HG02852 (cell line): ENCODE measurements around the gene STX16.

ENCODE experiments used
- ATAC-seq: cut with Tn5 transposase; IDR thresholded peaks from one replicate; pipeline ENCODE4 v1.9.1; 2021; ENCODE audit warnings: mild to moderate bottlenecking, moderate library complexity; ENCODE audit not compliant: unreplicated experiment

Gene STX16

DNA sequence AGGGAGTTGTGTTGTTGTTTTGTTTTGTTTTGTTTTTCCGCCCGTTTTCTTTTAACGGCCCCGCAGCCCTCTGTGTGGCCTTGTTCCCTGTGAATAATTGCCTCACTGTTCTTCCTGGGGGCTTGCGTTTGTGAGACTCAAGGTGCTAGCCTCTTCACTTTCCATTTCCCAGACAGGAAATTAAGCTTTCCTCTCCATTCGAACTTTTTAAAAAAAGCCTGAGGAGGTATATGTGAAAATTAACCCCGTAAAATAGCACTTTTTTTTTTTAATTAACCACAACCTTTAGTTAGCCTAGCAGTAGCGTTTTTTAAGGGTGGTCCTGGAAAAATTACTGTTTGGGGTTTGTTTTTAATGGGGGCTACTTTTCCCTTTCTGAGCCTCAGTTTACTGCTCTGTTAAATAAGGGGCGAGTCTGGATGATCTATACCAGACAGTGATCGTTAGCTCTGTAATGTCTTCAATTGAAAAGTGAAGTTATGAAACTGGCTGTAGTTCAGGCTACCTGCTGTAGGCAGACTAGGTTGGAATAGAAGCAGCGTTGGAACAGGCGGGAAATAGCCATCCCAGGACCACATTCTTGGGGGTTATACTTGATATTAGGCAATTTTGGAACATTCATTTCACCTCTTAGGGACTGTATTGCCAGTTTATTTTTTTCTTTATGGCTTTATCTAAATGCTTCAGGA lies 1.7 kb downstream of the STX16 start:
- ATAC-seq, result no peak

DNA sequence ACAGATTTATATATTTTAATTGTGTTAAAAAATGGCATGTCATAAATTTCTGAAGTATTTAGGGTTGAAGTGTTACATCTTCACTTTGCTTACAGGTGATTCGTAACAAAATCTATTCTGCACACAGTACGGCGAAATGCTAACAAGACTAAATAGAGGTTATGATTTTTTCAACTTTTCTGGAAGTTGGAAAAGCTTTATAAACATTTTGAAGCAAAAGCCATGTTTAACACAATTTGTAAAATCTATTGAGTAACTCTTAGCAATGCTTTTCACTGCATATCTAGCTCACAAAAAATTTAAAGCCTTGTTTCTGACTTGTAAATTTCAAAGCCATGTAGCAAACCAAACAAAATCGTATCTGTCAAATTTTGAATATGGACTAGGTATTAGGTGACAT lies 3.3 kb downstream of the STX16 start:
- ATAC-seq, result no peak

DNA sequence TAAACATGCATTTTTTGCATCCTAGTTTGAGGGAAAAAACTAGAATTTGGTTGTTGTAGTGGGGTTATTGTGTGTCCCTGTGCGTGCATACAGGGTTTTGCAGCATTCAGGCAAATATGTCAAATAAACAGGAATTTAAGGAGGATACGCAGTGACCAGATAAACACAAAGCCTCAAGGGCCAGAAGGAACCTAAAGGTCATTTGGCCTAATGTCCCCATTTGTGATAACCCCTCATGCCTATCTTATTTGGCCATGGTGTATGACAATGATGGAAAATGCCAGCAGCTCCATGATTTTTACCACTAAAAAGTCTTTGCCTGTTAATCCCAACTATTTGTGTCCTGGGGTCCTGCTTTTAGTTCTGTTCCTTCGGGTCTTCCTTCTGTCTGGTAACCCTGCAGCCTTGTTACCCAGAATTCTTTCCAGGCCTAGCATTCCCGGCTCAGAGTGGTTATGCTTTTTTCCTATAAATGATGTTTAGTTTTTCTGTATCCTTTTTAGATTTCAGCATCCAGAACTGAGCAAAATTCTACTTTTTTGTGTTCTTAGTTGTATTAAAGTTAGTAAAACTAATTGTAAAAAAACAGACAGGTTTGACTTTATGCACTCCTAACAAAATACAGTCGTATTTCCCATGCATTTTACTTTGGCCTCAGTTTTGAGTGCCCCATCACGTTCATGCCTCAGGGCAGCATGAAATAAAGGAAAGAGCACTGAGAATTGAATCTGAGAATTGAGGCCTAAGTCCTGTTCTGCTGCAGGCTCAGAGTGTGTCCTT lies 4.4 kb downstream of the STX16 start:
- no peak for ATAC-seq

DNA sequence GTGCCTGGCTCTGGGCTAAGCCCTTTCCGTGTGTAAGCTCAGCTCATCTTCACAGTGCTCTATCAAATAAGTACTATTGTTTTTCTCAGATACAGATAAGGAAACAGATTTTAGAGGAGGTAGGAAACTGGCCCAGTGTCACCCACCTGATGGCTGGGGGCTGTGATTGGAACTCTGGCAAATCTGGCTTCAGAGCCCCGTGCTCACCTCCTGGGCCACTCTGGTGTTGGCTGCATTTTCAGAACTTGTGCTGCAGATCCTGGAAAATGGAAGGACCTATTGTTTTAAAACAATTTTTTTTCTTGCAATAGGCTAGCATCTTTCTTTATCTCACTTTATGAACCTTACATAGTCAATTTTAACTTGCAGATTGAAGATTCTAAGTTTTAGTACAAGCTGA lies 5.7 kb downstream of the STX16 start:
- no peak for ATAC-seq

DNA sequence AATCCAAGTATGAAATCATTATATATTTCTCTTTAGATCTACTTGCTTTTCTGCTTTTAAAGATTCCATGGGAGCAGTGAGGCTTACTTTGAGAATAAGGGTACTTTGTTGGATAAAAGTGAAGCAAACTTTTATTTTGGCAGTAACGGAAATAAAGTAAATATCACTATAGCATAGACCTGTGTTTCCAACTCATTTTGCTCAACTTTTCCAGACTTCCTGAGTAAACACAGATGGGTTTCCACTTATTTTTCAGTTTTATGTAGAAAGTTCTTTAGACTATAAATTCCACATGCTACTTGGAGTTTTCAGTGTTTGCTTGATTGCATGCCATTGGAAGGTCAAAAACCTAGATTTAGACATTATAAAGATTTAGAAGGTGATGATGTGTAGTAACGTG lies 6.2 kb downstream of the STX16 start:
- ATAC-seq, result no peak

DNA sequence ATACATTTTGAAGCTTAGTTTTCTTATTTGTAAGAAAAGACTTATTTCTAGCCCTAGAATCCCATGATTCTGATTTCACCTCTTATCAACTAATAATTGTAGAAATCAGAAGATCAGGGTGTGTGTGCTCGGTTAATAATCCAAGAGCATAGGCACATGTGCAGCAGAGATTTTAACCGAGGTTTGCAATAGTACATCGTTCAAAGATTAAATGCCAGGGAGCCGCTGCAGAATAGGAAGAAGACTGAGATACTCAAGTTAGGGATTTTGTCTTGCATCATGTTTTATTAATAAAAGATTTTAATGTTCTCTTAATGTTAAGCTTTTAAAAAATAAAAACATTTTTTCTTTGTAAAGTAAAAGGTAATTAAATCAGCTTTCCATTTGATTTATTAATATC lies 6.9 kb downstream of the STX16 start:
- no peak for ATAC-seq

DNA sequence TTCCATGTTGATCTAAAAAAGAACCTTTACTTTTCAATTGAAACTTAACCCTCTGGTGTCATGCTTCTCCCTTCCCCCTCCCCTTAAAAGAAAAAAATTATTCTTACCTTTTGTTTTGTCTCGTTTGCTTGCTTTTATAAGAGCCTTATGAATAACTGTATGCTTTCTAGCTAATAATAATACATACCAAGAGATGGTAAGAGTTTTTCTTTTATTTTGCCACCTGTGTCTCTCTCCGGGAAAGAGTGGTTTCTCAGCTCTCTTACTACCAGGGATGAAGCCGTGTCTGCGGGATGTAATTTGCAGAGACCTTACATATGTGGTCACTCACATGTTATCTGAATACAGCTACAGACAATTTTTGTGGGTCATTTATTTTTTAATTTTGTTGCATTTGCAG lies 7.7 kb downstream of the STX16 start:
- no peak for ATAC-seq

DNA sequence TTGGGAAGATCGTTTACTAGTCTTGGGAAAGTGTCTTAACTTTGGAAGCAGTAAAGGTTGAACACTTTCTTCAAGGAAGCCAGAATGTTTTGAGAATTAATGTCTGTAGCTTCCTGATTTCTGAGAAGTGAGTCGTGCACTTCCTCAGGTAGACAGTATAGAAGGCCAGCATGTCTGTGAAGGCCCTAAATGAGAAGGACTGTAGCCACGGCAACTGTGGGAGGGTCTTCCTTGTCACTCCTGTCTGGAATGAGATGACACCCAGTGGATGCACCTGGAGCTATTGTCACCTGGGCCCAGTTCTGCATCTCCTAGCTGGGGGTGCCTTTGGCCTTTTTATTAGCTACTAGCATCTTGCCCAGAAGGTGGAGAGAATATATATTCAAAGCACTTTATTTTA lies 8.8 kb downstream of the STX16 start:
- no peak for ATAC-seq

DNA sequence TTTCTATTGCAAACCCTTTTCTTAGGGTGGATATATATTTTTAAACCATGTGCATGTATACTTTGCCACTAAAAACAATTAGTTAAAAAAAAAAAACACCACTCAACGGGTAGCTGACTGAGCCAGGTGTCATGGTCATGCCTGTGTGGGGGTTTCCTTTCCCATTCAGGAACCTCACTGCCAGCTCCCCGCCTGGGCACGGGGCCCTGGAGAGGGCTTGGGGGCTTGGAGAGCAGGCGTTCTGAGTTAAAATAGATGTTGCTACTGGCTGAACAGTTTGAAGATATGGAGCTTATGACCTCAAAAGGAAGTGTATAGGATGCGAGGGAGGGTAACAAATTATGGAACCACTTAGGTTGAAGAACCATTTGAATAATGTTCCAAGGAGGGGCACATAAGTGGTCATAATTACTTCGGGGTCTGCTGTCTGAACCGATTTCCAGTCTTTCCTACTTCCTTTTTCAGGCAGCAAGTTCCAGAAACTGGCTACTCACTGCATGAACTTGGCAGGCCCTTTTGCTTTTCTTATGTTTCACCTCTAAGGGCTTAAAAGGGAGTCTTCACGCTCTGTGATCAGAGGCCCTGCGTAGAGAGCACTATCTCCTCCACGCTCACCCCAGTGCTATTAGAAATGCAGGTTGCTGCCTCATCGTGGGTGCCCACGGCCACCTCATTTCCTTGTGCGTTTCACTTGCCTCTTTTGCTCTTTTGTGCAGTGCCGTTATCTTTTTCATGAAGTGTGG lies 9.9 kb downstream of the STX16 start:
- ATAC-seq, result no peak

DNA sequence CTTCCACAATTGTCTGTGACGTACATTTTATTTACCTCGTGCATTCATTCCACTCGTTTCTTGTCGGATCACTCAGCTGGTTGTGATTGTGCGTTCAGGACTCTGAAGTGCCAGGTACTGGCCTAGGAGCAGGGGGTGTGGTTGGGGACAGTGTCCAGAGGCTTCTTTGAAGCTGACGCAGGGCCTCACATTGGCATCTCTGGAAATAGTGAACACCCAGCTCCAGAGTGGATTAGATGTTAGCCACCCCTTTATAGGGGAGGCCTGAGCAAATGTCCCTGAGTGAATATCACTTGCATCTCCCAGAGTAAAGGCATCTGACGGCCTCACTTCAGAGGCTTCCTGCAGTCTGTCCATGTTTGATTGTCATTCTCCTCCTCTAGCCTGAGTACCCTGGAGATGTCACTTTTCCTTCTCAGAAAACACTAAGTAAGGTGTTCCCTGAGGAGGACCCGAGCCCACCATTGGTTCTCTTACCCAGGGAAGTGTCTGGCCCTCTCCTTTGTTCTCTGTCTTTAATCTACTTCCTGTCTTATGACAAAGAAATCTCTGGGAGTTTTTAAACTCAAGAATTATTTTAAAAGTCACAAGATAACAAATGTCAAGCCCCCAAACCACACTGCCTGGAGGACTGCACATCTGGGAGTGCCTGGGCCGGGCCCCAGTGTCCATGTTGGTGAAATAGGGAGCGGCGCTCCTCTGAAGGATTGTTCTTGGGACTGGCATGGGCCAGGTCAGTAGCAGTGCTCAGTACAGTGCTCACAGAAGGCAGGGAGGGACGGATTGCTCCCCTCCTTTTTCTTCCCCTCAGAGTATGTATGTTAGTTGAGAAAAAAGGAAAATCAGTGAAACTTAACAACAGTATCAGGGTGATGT lies 10.8 kb downstream of the STX16 start:
- no peak for ATAC-seq

DNA sequence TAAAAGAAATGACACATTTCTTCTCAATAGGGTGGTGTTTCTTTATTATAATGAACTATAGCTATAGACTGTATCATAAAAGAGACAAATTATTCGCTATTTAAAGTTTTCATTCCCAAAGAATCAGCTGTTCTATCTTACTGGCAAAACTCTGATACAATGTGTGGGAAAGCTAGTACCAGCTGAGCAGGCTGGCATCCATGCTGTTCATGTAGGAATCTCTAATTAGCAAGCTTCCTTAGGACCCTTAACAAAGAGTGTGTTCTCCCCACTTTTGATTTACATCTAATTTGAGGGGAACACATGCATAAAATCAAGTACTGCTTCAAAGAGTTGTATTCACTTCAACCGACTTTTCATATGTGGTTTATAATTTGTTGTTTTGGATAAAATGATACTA lies 13.2 kb downstream of the STX16 start:
- ATAC-seq, result no peak

DNA sequence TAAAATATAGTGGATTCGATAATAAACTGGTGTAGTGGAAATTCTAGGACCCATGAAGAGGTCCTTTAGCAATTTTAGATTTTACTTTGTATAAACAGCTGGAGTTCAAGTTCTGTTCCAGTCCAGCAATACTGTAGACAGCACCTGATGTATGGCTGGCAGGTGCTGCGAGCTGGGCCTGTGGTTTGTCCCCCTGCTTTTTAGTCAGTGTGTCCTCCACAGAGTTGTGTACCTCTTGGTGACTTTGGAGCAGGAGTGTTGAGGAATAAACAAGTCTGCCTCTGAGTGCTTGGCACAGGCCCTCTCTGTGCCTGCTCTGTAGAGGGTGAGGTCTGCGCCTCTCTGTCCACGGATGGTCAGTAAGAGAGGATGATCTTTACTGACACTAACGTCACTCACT lies 13.8 kb downstream of the STX16 start:
- ATAC-seq, result no peak

DNA sequence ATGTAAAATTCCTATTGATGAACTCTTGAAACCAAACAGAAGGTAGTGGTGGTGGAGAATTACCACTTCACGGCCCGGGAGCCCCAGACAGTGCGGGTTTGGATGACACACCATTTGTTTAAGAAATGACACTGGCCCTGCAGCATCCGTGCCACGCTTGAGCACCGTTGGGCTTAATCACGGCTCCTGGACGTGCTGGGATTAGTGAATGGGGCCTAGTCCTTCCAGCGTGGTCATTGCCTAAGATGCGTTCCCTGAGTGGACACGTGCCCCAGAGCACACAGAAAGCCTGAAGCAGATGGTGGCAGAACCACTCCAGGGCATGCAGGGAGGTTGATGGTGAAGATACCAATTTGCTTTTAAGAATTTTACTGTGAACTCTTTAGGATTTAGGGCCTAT lies 14.5 kb downstream of the STX16 start:
- no peak for ATAC-seq

DNA sequence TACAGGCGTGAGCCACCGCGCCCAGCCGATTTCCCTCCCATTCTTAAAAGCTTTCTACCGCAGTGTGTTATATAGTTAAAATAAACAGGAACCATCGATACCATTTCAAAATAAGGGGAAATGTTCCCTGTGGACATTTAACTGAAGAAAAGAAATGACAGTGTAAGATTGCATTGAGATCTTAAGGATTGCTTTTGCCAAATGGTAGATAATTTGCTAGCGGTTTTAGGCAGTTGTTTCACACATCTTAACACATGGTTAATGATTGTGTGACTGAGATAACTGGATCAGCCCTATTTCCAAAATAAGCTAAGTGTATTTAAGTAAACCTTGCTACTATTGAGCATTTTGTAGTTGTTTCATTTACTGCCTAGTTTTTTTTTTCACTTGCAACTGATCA lies 15.6 kb downstream of the STX16 start:
- no peak for ATAC-seq

DNA sequence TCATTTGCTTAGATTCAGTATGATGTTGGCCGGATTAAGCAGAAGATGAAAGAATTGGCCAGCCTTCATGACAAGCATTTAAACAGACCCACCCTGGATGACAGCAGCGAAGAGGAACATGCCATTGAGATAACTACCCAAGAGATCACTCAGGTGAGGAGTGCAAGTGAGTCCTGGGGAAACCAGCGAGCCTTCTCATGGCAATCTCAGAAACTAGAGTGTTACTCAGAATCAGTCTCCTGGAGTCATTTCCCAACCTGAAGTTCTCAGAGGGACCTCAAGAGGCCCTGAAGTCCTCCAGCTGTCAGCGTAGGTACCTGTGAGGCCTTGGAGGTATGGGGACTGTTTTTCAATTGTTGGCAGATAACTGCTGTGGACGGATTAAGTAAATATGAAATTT lies 16.9 kb downstream of the STX16 start:
- ATAC-seq, result no peak

DNA sequence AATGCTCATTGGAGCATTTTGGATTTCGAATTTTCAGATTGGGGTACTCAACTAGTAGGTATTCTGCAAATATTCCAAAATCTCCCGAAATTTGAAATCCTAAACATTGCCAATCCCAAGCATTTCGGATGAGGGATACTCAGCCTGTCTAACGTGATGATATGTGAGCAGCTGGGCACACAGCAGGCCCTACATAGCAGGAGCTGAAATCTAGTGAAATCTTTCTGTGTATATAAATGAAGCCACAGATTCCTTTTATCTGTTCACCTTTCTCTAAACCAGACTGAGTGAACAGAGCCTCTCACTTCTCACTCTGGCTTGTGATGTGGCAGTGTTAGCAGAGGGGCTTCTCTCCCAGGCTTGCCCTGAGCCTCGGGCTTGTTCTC lies 17.8 kb downstream of the STX16 start:
- ATAC-seq, result no peak

DNA sequence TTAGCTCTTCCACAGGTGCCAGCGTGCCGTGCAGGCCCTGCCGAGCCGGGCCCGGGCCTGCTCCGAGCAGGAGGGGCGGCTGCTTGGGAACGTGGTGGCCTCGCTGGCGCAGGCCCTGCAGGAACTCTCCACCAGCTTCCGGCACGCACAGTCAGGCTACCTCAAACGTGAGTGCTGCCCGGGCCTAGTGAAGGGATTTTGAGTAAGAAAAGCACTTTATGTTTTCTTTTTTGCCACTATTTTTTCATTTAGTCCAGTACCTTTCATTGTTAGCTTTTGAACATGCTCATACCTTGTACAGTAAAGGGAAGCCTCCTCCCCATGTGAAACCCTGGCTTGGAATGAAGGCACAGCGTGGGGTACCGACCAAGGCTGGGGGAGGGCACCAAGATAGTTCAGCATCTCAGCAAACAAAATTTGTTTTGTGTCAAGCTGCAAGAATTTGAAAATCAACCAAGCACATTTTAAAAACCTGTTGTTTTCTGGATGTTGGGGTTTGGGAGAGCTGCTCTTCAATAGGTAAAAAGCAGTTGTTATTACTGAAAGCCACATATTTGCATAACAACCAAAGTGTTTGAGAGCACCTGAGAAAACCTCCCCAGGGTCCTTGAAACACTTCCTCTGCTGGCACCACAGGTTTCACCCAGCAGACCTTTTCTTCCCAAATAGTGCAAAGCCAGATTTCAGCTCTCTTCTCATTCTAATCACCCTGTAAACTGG lies 18.4 kb downstream of the STX16 start:
- ATAC-seq, result no peak

DNA sequence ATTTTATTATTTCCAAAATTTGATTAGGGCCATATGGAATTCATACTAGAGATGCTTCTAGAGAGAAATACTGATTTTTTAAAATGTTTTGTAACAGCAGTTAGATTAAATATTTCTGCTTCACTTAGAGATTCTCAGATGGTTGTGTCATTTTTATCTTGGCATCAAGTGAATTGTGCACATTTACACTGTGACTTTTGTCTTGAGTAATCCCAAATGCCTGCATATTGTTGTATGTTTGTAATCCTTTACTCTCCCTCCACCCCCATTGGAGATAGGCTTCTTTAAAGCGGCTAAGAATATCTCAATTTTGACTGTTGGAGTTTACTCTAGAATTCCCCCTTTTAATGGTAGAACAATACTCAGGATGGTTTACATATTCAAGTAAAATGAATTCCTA lies 19.0 kb downstream of the STX16 start:
- ATAC-seq, result no peak

DNA sequence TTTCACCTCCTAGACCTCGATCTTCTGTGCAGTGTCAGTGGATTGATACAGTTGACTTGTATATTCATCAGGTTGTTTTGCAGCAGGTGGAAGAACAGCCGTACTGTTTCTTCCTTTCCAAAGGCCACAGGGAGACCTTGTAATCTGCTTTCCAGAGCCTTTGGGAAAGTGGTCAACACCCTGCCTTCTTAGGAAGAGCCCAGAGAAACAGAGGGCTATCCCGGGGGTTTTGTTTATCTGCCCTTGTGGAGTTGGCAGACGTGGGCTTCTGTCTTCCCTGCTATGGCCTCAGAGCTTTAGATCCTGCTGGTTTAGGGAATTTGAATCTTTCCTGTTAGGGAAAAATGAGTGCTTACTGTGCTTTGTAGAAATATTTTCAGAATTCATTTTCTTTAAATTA lies 19.6 kb downstream of the STX16 start:
- no peak for ATAC-seq

DNA sequence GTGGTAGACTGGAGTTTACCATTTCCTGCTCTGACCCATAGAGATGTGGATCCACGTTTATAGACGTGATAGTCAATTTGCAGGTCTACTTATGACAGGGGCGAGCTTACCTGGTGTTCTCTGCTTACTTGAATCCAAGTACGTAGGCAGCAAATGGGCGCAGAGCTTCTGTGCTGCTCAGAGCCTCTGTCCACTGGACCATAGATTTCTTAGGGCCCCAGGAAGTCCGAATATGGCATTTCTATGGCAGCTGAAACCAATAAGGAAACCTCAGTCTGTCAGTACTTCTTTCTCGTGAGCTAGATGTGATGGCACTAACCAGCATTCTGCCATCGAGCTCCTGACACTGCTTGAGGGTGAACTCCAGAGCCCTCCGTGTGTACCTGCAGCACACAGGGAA lies 22.0 kb downstream of the STX16 start:
- no peak for ATAC-seq
